IPS-15b (cell line): ENCODE measurements around the gene TMEM187.

ENCODE experiments used
- H3K27me3 ChIP-seq: one replicate; pipeline ENCODE4 v1.6.1; 2013; ENCODE audit warnings: low read length; ENCODE audit not compliant: control insufficient read depth, insufficient read depth
- H3K36me3 ChIP-seq: one replicate; pipeline ENCODE4 v1.6.1; 2013; ENCODE audit warnings: low read length; ENCODE audit not compliant: control insufficient read depth, insufficient read depth
- H3K4me1 ChIP-seq: one replicate; pipeline ENCODE4 v1.6.1; 2013; ENCODE audit warnings: mild to moderate bottlenecking, low read length; ENCODE audit not compliant: control insufficient read depth, insufficient read depth
- H3K4me3 ChIP-seq: one replicate; pipeline ENCODE4 v1.5.1; 2013; ENCODE audit warnings: low read depth, low read length
- H3K9ac ChIP-seq: one replicate; pipeline ENCODE4 v1.6.1; 2013; ENCODE audit warnings: low read depth, mild to moderate bottlenecking, low read length
- H3K9me3 ChIP-seq: one replicate; pipeline ENCODE4 v1.6.1; 2013; ENCODE audit warnings: mild to moderate bottlenecking, low read length; ENCODE audit not compliant: control insufficient read depth, insufficient read depth

TMEM187 gene

DNA sequence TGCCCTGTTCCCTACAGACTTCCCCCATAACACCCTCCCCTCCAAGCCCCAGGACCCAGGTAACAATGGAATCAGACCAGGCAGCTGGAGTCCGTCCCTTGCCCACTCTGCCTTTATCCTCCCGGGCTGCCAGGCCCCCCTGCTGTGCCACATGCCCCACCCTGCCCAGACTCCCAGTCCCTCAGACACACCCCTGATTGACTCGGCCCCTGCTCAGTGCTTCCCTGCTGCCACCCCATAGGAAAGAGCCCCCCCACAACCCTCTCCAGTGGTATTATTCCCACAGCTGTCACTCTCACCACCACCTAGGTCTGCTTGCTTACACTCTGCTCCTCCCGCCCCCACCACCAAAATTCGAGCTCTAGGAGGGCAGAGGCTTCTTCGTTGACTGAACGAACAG lies 33.0 kb upstream of the TMEM187 start:
- no peak overlapping the region for H3K9ac ChIP-seq
- no peaks in the 10 kb centered on the region for H3K27me3 ChIP-seq
- H3K4me3 ChIP-seq = no peak overlapping the region
- no peaks in the 10 kb centered on the region for H3K9me3 ChIP-seq
- H3K36me3 ChIP-seq = no peaks in the 10 kb centered on the region
- no peaks in the 10 kb centered on the region for H3K4me1 ChIP-seq

DNA sequence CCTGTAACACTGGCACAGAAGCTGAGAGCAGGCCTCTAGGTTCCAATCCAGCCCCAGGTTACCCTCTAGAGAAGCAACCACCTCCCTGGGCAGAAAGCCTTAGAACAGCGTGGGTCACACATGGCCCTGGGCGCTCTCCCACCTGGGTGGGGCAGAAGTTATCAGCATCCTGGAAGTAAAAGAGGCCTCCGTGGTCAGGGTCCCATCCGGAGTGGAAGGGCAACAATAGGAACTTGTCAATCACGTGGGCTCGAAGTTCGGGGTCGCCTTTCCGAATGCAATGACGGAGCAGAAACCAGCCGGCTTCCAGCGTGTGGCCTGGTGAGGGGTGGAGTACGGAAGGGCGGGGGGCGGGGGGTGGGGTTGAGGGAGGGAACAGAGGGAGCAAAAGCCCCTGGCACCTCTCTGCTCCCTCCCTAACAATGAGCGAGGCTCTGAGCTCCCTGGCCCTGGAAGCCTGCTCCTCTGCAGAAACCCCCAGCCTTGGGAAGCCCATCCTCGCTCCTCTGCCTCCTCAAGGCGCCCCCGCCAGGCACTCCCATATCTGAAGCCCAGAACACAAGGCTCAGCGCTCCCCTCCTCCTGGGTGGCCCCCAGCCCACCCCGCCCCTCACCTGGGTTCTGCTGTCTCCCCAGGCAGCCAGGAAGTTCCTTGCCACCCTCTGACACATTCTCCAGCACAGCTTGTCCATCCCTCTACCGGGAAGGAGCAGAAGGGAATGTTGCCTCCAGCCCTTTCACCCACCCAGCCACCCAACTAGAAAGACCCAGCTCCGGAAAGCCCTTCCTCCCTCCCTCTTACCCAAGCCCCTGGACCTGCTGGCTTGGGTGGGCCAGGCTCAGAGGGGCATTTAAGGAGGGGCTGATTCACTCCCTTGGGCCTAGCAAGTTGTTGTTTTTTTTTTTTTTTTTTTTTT lies 31.0 kb upstream of the TMEM187 start:
- no peaks in the 10 kb centered on the region for H3K36me3 ChIP-seq
- H3K9ac ChIP-seq = no peak overlapping the region
- no peaks in the 10 kb centered on the region for H3K4me1 ChIP-seq
- no peaks in the 10 kb centered on the region for H3K9me3 ChIP-seq
- no peaks in the 10 kb centered on the region for H3K27me3 ChIP-seq
- H3K4me3 ChIP-seq = peak overlapping the region; percentile 30

DNA sequence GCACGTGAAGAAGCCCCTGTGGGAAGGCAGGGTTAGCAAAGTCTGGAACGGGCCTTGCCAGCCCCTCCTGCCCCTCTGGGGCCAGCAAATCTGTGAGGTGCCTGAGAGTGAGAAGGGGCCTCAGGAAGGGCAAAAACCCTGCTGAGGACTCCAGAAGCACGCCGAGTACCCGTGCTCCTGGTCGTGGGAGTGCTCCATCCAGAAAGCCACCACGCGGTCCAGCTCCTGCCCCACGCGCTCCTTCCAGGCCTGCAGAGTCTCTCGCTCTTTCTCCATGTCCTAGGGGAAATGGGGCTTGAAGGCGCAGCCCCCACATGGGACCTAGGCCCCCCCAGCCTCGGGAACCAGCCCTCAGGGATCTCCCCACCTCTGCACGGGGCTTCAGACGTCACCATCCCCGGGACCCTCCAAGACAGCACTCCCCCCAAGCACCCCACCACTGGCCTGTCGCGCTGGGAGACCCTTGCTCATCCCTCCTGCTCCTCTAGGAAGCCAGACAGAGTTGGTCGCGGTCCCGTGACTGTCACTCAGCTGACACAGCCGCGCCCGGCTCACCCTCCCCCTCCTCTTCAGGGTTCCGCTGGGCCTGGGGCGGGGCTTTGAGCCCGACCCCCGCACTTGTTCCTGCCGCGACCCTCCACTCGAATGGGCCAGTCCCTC lies 28.3 kb upstream of the TMEM187 start, which contains the start of gene RENBP:
RENBP (minus strand) TSS at position 504 of the 660 bp plus-strand sequence; CDS start at position 471, 33 bp downstream.
- Histone ChIP-seq H3K4me3 (peak within 1 kb of the TSS; percentile 52), H3K9me3 (peaks cover 4% of the 10 kb centered on the region), H3K36me3 (peaks cover 10% of the 10 kb centered on the region), H3K4me1 (no peaks in the 10 kb centered on the region), H3K27me3 (no peaks in the 10 kb centered on the region), H3K9ac (no peak within 1 kb of the TSS)

DNA sequence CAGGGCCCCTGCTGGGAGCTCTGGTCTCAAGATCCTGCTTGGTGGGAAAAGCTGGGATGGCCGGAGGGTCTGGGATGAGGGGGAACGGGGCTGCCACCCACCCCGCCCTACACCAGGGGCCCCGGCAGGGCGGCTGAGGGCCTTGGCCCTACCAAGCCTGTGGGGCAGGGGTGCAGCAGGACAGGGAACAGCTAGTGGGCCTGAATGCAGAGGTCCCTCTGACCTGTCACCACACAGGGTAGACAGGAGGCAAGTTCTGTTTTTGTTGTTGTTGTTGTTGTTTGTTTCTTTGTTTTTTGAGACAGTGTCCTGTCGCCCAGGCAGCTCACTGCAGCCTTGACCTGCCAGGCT lies 27.8 kb upstream of the TMEM187 start:
- H3K4me1 ChIP-seq = no peaks in the 10 kb centered on the region
- H3K9ac ChIP-seq = no peak overlapping the region
- no peaks in the 10 kb centered on the region for H3K27me3 ChIP-seq
- peaks cover 14% of the 10 kb centered on the region for H3K36me3 ChIP-seq
- H3K9me3 ChIP-seq = peaks cover 4% of the 10 kb centered on the region
- peak overlapping the region; percentile 52 for H3K4me3 ChIP-seq

DNA sequence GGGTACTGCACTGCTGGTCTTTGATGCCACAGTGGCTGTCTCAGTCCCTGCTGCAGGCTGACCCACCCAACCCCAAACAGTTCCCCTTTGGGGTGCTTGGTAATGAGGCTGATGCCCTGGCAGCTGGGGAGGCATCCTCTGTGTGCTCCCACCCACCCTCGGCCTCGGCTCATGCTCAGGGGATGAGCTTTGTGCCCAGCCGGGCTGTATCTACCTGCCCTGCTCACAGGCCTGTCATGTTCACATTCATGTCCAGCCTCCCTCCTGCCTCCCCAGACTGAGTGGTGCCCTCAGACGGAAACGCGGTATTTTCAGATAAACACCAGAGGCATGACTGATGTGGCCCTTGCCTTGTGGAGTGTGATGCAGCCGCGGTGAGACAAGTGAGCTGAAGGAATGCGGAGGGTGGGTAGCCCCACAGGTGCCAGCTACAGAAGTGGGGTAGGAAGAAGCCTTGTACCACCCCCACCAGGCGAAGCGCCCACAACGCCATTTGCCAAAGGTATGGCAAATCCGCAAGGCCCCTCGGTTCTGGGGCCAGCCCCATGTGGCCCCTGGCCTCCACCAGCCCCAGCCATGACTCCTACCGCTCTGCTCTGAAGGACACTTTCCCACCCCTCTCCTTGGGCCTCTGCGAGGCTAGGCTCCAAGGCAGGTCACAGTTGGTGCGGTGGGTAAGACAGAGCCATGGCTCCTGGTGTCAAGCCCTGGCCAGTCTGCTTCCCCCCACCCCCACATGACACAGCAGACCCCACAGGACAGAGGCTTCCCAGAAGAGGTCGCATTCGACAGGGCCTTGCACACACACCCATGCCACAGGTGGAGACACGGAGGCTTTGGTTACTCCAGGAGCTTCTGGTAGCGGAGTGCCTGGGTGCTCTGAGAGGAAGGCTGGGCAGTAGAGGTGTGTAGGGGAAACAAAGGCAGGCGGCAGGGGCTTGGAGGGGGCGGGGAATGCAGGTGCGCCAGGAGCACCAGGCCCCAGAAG lies 26.3 kb upstream of the TMEM187 start:
- Histone ChIP-seq H3K9me3 (peaks cover 4% of the 10 kb centered on the region), H3K36me3 (peaks cover 28% of the 10 kb centered on the region), H3K27me3 (no peaks in the 10 kb centered on the region), H3K4me1 (no peaks in the 10 kb centered on the region), H3K4me3 (no peak overlapping the region), H3K9ac (no peak overlapping the region)

DNA sequence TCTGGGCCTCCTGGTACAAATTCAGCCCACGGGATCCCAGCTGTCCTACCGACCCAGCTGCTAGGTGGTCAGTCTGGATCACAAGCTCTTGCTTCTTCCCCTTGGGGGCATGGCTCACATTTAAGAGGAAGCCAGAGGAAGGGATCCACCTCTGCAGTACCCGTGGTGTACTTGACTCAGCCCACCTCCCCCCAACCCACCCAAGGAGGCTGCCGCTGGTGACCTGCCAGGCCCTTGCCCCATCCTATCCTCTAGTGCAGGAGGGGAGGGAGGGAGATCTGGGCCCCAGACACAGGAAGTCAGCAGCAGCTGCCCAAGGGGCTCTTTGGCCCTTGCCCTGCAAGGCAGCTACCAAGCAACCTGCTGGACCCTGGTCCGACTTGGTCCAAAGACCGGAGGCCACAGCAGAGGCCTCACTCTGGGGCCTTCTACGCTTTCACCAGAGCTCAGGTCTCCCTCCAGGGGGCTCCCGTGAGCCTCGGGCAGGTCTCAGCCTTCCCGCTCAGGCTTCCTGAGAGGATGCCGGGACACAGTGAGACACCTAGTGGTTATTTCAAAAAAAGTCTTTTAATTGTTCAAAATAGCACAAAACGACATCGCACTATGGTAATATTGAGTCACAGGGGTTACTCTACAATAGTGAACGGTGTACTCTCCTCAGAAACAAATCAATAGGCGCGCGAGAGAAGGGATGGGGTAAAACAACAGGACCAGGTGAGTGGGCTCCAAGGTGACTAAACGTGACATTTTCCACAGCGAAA lies 25.4 kb upstream of the TMEM187 start:
- H3K4me3 ChIP-seq = no peak overlapping the region
- H3K9ac ChIP-seq = no peak overlapping the region
- H3K36me3 ChIP-seq = peaks cover 38% of the 10 kb centered on the region
- no peaks in the 10 kb centered on the region for H3K27me3 ChIP-seq
- H3K9me3 ChIP-seq = peaks cover 4% of the 10 kb centered on the region
- H3K4me1 ChIP-seq = no peaks in the 10 kb centered on the region

DNA sequence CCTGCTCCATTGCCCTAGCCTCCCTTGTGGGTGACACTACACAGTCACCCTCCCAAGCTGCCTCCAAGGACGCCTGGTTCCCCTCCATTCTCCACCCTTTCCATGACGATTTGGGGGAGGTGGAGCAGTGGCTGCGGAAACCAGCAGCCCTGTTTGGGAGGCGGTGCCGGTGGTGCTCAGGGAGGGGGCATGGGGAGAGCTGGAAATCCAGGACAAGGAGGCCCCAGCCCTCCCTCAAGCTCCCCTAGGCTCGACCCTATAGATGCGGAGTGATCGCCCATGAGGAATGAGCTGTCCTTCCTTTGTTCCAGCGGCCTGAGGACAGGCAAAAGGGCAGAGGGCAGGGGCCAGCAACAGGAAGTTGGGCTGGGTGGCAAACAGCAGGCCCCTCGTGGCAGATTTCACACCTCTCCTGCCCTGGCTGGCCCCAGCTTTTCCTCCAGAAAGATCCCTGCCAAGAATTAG lies 24.5 kb upstream of the TMEM187 start:
- Histone ChIP-seq H3K9ac (no peak overlapping the region), H3K27me3 (no peaks in the 10 kb centered on the region), H3K4me1 (no peaks in the 10 kb centered on the region), H3K9me3 (peaks cover 4% of the 10 kb centered on the region), H3K4me3 (no peak overlapping the region), H3K36me3 (peaks cover 46% of the 10 kb centered on the region)

DNA sequence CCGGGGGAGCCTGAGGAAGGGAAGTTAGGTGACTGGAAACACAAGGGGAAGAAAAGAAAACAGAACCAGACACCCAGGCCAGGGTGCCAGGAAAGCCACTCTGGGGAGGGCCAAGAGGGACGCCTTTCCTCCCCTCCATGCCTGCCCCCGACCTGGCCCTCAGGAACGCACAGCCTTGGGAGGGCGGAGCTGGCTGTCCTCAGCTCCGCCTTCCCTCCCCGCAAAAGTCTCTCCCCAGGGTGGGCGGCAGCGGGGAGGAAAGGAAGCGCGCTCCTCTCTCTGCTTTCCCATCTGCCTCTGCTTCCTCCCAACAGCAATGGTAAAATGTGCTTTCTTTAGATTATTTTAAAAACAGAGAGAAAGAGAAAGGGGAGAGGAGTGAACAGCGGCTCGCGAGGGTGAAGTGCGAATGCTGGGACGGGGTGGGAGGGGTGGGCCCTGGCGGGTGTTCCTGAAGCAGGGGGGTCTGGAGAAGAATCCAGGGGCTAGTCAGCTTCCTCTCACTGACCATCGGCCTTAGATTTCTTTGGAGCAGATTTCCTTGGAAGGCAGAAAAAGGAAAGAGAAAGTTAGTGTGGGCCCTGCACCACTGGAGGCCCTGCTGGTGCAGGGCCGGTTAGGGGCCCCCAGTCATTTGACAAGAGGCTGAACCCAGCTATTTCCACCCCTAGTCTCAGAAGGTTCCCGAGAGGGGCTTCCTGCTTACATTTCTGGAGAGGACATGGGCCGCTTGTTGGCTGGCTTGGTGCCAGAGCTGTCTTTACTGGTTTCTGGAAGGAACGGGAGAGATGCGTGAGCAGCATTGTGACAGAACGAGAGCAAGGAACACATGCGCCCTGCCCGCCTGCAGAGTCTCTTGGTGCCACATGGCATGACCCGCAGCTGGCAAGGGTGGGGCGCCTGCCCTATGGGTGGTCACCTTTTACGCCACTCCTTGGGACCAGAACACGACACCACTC lies 23.4 kb upstream of the TMEM187 start:
- peaks cover 56% of the 10 kb centered on the region for H3K36me3 ChIP-seq
- no peak overlapping the region for H3K4me3 ChIP-seq
- no peak overlapping the region for H3K9ac ChIP-seq
- H3K9me3 ChIP-seq = peaks cover 4% of the 10 kb centered on the region
- H3K4me1 ChIP-seq = no peaks in the 10 kb centered on the region
- H3K27me3 ChIP-seq = no peaks in the 10 kb centered on the region

DNA sequence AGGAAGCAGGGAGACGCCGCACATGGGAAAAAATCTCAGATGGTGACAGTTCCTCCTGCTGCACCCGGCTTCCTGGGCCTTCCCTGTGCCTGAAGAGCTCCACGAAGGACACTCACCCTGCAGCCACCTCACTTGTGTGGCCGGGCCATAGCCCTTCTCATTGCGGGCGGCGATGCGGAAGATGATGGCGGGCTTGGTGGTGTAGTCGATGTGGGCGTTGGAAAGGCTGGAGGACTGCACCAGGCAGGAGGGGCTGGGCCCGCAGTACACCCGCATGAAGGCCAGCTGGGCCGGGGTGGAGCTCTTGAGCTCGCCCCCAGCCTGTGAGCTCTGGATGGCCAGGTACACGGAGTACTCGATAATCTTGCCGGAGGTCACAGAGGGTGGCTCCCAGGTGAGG lies 22.4 kb upstream of the TMEM187 start:
- no peak overlapping the region for H3K9ac ChIP-seq
- no peak overlapping the region for H3K4me3 ChIP-seq
- H3K4me1 ChIP-seq = no peaks in the 10 kb centered on the region
- peaks cover 4% of the 10 kb centered on the region for H3K9me3 ChIP-seq
- H3K27me3 ChIP-seq = no peaks in the 10 kb centered on the region
- H3K36me3 ChIP-seq = peaks cover 66% of the 10 kb centered on the region

DNA sequence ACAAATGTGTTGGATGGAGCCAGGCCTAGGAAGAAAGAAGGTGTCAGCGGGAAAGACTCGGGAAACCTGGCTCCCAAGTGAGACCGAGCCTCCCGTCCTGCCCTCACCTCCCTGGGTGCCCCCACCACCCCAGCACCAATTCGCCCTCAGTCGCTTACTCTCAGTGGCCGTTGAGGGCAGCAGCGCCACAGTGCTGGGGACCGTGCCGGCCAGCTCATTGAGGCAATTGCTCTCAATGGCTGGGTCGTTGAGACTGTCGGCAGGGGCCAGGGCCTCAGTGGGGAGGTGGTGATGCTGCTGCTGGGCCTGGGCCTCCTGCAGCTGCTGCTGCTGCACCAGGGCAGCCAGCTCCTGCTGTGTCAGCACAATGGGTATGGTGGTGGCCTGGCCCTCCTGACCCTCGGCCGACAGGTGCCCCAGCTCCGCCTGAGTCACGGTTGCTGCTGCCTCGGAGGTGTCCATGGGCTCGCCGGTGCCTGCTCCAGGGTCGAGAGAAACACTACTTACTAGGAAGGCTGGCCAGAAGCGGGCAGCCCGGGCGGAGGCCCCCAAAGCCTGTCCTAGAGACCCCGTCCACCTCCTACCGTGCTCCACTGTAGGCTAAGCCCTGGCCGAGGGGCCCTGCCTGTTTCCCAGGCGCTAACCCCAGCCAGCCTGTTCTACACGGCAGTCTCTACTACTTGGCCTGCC lies 20.7 kb upstream of the TMEM187 start:
- Histone ChIP-seq H3K9ac (no peak overlapping the region), H3K4me1 (no peaks in the 10 kb centered on the region), H3K9me3 (peaks cover 4% of the 10 kb centered on the region), H3K36me3 (peaks cover 83% of the 10 kb centered on the region), H3K4me3 (no peak overlapping the region), H3K27me3 (no peaks in the 10 kb centered on the region)
